Placental pericyte (primary cell): ENCODE data around the gene GUF1. TPM values are rescaled to one million over a fixed set of nuclear protein-coding genes. Genes with fewer than 3 reads are reported as not detected.

Experiments used
- total RNA-seq: library from RNA; depleted of rRNA; stranded (reverse); fragments of >200 nt; gene quantifications from 2 replicates; pipeline ENCODE4 v1.2.3, GENCODE V29; 2012

Gene GUF1
- total RNA-seq = 11.8 and 18.8 TPM in 2 replicates

GRCh38 chr4:44678094-44679041, at the start of gene GUF1:
Gene GUF1, plus strand, starts transcription at chr4:44678420. Its CDS starts 203 bp downstream, at chr4:44678623.

GRCh38 chr4:44651425-44651824, 26.8 kb upstream of the GUF1 start, which contains the start of gene YIPF7:
Gene YIPF7, minus strand, starts transcription at chr4:44651625. Its CDS starts 1,525 bp downstream, at chr4:44650100.

GRCh38 chr4:44726038-44726871, 48.0 kb downstream of the GUF1 start, which contains the start of gene GNPDA2:
Gene GNPDA2, minus strand, starts transcription at chr4:44726556. Its CDS starts 4,349 bp downstream, at chr4:44722207.

Other genes with a start within 250 kb of the GUF1 start
- 0.43 TPM in 1 of 2 replicates, not detected in the other for gene KCTD8, start 229.6 kb upstream of the GUF1 start, total RNA-seq
- not detected in 2 replicates for gene YIPF7, start 26.8 kb upstream of the GUF1 start, total RNA-seq
- 9.0 and 19.2 TPM in 2 replicates for gene GNPDA2, start 48.1 kb downstream of the GUF1 start, total RNA-seq